OCI-LY3 (cell line): Measurements from ENCODE around the gene CIAO2B.

Source experiments
- H2AFZ ChIP-seq: fragments of 200-600, 300-600 bp; shearing (Covaris generic); 2 replicates; pipeline ENCODE4 v1.6.0; 2014; ENCODE audit warnings: antibody characterized with exemption, low read depth, low read length
- H3K27ac ChIP-seq: fragments of 200-600, 300-600 bp; sonication (generic); 2 replicates; pipeline ENCODE4 v1.5.1; 2014; ENCODE audit warnings: mild to moderate bottlenecking, low read length, moderate library complexity, mixed read lengths
- H3K27me3 ChIP-seq: fragments of 200-600, 300-600 bp; sonication (generic); 2 replicates; pipeline ENCODE4 v1.6.1; 2014; ENCODE audit warnings: low read depth, low read length, mixed read lengths
- H3K36me3 ChIP-seq: fragments of 200-600, 300-600 bp; sonication (generic); replicated peaks from 2 replicates; pipeline ENCODE3; 2014; ENCODE audit warnings: low read depth, low read length, mixed read lengths
- H3K4me1 ChIP-seq: fragments of 300-600, 200-600 bp; sonication (generic); 2 replicates; pipeline ENCODE4 v1.6.1; 2014; ENCODE audit warnings: low read length, mixed read lengths
- H3K4me2 ChIP-seq: fragments of 200-600, 300-600 bp; sonication (generic); 2 replicates; pipeline ENCODE4 v1.6.1; 2014; ENCODE audit warnings: low read length, mixed read lengths
- H3K4me3 ChIP-seq: fragments of 300-600, 200-600 bp; sonication (generic); 2 replicates; pipeline ENCODE4 v1.5.1; 2014; ENCODE audit warnings: antibody characterized with exemption, mild to moderate bottlenecking, low read length, moderate library complexity
- H3K79me2 ChIP-seq: fragments of 300-600, 200-600 bp; shearing (Covaris generic); 2 replicates; pipeline ENCODE4 v1.6.1; 2014; ENCODE audit warnings: mild to moderate bottlenecking, low read length, mixed read lengths
- H3K9ac ChIP-seq: fragments of 300-600, 200-600 bp; shearing (Covaris generic); 2 replicates; pipeline ENCODE4 v1.6.0; 2014; ENCODE audit warnings: mild to moderate bottlenecking, low read length, moderate library complexity
- H3K9me3 ChIP-seq: fragments of 200-600, 300-600 bp; shearing (Covaris generic); 2 replicates; pipeline ENCODE4 v1.6.1; 2014; ENCODE audit warnings: low read length, mixed read lengths; ENCODE audit not compliant: insufficient read depth
- H4K20me1 ChIP-seq: fragments of 200-600, 300-600 bp; sonication (generic); 2 replicates; pipeline ENCODE4 v1.6.1; 2016; ENCODE audit warnings: low read length, mixed read lengths; ENCODE audit not compliant: insufficient read depth
- CTCF ChIP-seq: fragments of 200-600, 300-600 bp; sonication (generic); IDR thresholded peaks from 2 replicates; pipeline ENCODE4 v1.5.1; 2014; ENCODE audit warnings: antibody characterized with exemption, low read length, low read depth
- EZH2phosphoT487 ChIP-seq: fragments of 200-600 bp; shearing (Covaris generic); IDR thresholded peaks from 2 replicates; pipeline ENCODE4 v1.6.1; 2018; ENCODE audit warnings: antibody characterized with exemption, mixed run types, low read depth

Gene CIAO2B

GRCh38 chr16:66889622-66890021 is 44.6 kb downstream of the CIAO2B start:
- Histone ChIP-seq H3K36me3 (peaks cover 29% of the 10 kb centered on the region), H3K9ac (no peak overlapping the region), H3K9me3 (no peaks in the 10 kb centered on the region), H3K4me3 (no peak overlapping the region), H2AFZ (no peak overlapping the region), H4K20me1 (0 out of 2 replicates have a peak, but pooled peaks cover 7% of the 10 kb centered on the region), H3K4me2 (no peak overlapping the region), H3K27ac (no peak overlapping the region), H3K4me1 (no peaks in the 10 kb centered on the region), H3K79me2 (no peaks in the 10 kb centered on the region; the same call in 1 of the 2 replicates), H3K27me3 (no peaks in the 10 kb centered on the region)
- no peak for TF ChIP-seq CTCF
- no peak for TF ChIP-seq EZH2phosphoT487

- H2AFZ ChIP-seq = no peak overlapping the region
- H3K79me2 ChIP-seq = no peaks in the 10 kb centered on the region; the same call in 1 of the 2 replicates
- H3K4me1 ChIP-seq = no peaks in the 10 kb centered on the region
- H3K27ac ChIP-seq = no peak overlapping the region
- H3K4me3 ChIP-seq = no peak overlapping the region
- H3K9me3 ChIP-seq = no peaks in the 10 kb centered on the region
- TF ChIP-seq CTCF = no peak
- TF ChIP-seq EZH2phosphoT487 = no peak
- H4K20me1 ChIP-seq = 0 out of 2 replicates have a peak, but pooled peaks cover 7% of the 10 kb centered on the region
- H3K27me3 ChIP-seq = no peaks in the 10 kb centered on the region
- no peak overlapping the region for H3K4me2 ChIP-seq
- H3K9ac ChIP-seq = no peak overlapping the region
- H3K36me3 ChIP-seq = peaks cover 34% of the 10 kb centered on the region
These were observed 45.3 kb downstream of the CIAO2B start for GRCh38 chr16:66888647-66889615.

- no peak overlapping the region for H3K4me2 ChIP-seq
- no peak overlapping the region for H3K27ac ChIP-seq
- no peaks in the 10 kb centered on the region; the same call in 1 of the 2 replicates for H3K4me1 ChIP-seq
- no peaks in the 10 kb centered on the region for H3K27me3 ChIP-seq
- no peak overlapping the region for H3K9ac ChIP-seq
- H3K4me3 ChIP-seq = no peak overlapping the region
- peaks cover 7% of the 10 kb centered on the region for H3K79me2 ChIP-seq
- H3K9me3 ChIP-seq = no peaks in the 10 kb centered on the region
- peaks cover 36% of the 10 kb centered on the region for H3K36me3 ChIP-seq
- no peak for TF ChIP-seq CTCF
- no peak for TF ChIP-seq EZH2phosphoT487
- no peak overlapping the region for H2AFZ ChIP-seq
- H4K20me1 ChIP-seq = 0 out of 2 replicates have a peak, but pooled peaks cover 7% of the 10 kb centered on the region
These were observed 47.3 kb downstream of the CIAO2B start for GRCh38 chr16:66886914-66887313.

- no peak for TF ChIP-seq EZH2phosphoT487
- TF ChIP-seq CTCF = no peak
- Histone ChIP-seq H3K4me3 (no peak overlapping the region), H3K4me2 (no peak overlapping the region), H2AFZ (no peak overlapping the region), H3K9me3 (no peaks in the 10 kb centered on the region), H3K9ac (no peak overlapping the region), H3K4me1 (peaks cover 5% of the 10 kb centered on the region), H4K20me1 (0 out of 2 replicates have a peak, but pooled peaks cover 7% of the 10 kb centered on the region), H3K27me3 (no peaks in the 10 kb centered on the region), H3K79me2 (peaks cover 13% of the 10 kb centered on the region), H3K27ac (no peak overlapping the region), H3K36me3 (peaks cover 36% of the 10 kb centered on the region)
These were observed 47.9 kb downstream of the CIAO2B start for GRCh38 chr16:66886321-66886720.
